Prostate gland (tissue), 2 donors: Measurements from ENCODE around the gene VMA21.

ENCODE experiments used
- CTCF ChIP-seq, 4 experiments: fragments of 200-600 bp in 2 of 4; fragments of 450-650 bp in 2 of 4; sonication (generic) in 2 of 4; IDR thresholded peaks; 1 replicate in 3 of 4; 2 replicates in 1 of 4; pipeline ENCODE4 v1.5.1; 2016 to 2019; ENCODE audit warnings: antibody characterized with exemption in 4 of 4, mild to moderate bottlenecking in 2 of 4, moderate library complexity in 2 of 4
- POLR2AphosphoS5 ChIP-seq: sonication (generic); formaldehyde crosslinking; IDR thresholded peaks from one replicate; pipeline ENCODE4 v1.6.1; 2017; ENCODE audit warnings: antibody characterized with exemption

GRCh38 chrX:151416579-151416978 is 19.6 kb downstream of the VMA21 start:
- no peak for TF ChIP-seq CTCF (IDR thresholded peaks at IDR 0.05)
- TF ChIP-seq POLR2AphosphoS5, result no peak
